MM.1S (cell line): Measurements from ENCODE around the gene SOD3.

Source experiments
- DNase-seq: peaks from one replicate; pipeline ENCODE4 v3.0.0-alpha.2; 2015
- H2AFZ ChIP-seq: fragments of 300-600 bp; sonication (generic); 2 replicates; pipeline ENCODE4 v1.6.0; 2016; ENCODE audit warnings: antibody characterized with exemption, low read length
- H3F3A ChIP-seq: fragments of 300-600 bp; sonication (generic); 2 replicates; pipeline ENCODE4 v1.6.1; 2016; ENCODE audit warnings: mild to moderate bottlenecking, antibody characterized with exemption, low read length, moderate library complexity, mixed read lengths; ENCODE audit not compliant: insufficient read depth
- H3K27ac ChIP-seq: fragments of 300-600 bp; sonication (generic); 2 replicates; pipeline ENCODE4 v1.5.1; 2016; ENCODE audit warnings: mild to moderate bottlenecking, low read length
- H3K27me3 ChIP-seq: fragments of 300-600 bp; sonication (generic); replicated peaks from 2 replicates; pipeline ENCODE4 v1.6.0; 2016; ENCODE audit warnings: low read length; ENCODE audit not compliant: insufficient read depth
- H3K36me3 ChIP-seq: fragments of 300-600 bp; sonication (generic); replicated peaks from 2 replicates; pipeline ENCODE4 v1.6.1; 2016; ENCODE audit warnings: mild to moderate bottlenecking, low read length, mixed read lengths; ENCODE audit not compliant: insufficient read depth
- H3K4me1 ChIP-seq: fragments of 300-600 bp; sonication (generic); 2 replicates; pipeline ENCODE4 v1.6.1; 2016; ENCODE audit warnings: low read length, mixed read lengths
- H3K4me2 ChIP-seq: fragments of 300-600 bp; sonication (generic); 2 replicates; pipeline ENCODE4 v1.6.0; 2016; ENCODE audit warnings: low read depth, low read length
- H3K4me3 ChIP-seq: fragments of 300-600 bp; sonication (generic); 2 replicates; pipeline ENCODE4 v1.5.1; 2016; ENCODE audit warnings: low read length, mixed read lengths
- H3K79me2 ChIP-seq: fragments of 300-600 bp; sonication (generic); 2 replicates; pipeline ENCODE4 v1.6.1; 2016; ENCODE audit warnings: mixed run types, low read length, mixed read lengths
- H3K9ac ChIP-seq: fragments of 300-600 bp; sonication (generic); 2 replicates; pipeline ENCODE4 v1.6.1; 2016; ENCODE audit warnings: low read length, mixed read lengths
- H3K9me2 ChIP-seq: fragments of 300-600 bp; sonication (generic); replicated peaks from 2 replicates; pipeline ENCODE4 v1.6.1; 2016; ENCODE audit warnings: mild to moderate bottlenecking, low read length, mixed read lengths; ENCODE audit not compliant: insufficient read depth
- H3K9me3 ChIP-seq: fragments of 300-600 bp; sonication (generic); replicated peaks from 2 replicates; pipeline ENCODE4 v1.6.1; 2016; ENCODE audit warnings: mild to moderate bottlenecking, low read length, mixed read lengths; ENCODE audit not compliant: insufficient read depth
- H4K20me1 ChIP-seq: fragments of 300-600 bp; sonication (generic); 2 replicates; pipeline ENCODE4 v1.6.1; 2016; ENCODE audit warnings: mild to moderate bottlenecking, low read length, moderate library complexity, mixed read lengths; ENCODE audit not compliant: insufficient read depth
- EZH2 ChIP-seq: fragments of 300-600 bp; sonication (generic); optimal IDR thresholded peaks from 2 replicates; pipeline ENCODE3; 2017; ENCODE audit warnings: low read depth, mild to moderate bottlenecking, antibody characterized with exemption, low read length, mixed read lengths
- EZH2phosphoT487 ChIP-seq: fragments of 300-600 bp; sonication (generic); IDR thresholded peaks from 2 replicates; pipeline ENCODE4 v1.6.1; 2018; ENCODE audit warnings: antibody characterized with exemption, low read length
- TF ChIP-seq, protein P1 (sequence below): fragments of 300-600 bp; sonication (generic); IDR thresholded peaks from 2 replicates; pipeline ENCODE4 v1.5.1; 2016; ENCODE audit warnings: antibody characterized with exemption, low read length, mixed read lengths

Gene SOD3

DNA sequence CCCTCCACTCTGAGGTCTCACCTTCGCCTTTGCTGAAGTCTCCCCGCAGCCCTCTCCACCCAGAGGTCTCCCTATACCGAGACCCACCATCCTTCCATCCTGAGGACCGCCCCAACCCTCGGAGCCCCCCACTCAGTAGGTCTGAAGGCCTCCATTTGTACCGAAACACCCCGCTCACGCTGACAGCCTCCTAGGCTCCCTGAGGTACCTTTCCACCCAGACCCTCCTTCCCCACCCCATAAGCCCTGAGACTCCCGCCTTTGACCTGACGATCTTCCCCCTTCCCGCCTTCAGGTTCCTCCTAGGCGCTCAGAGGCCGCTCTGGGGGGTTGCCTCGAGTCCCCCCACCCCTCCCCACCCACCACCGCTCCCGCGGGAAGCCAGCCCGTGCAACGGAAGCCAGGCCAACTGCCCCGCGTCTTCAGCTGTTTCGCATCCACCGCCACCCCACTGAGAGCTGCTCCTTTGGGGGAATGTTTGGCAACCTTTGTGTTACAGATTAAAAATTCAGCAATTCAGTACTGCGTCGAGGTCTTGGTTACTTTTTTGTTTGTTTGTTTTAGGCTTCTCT is 5.0 kb downstream of the SOD3 start:
- H3K27me3 ChIP-seq, result no peaks in the 10 kb centered on the region
- H3K79me2 ChIP-seq, result no peaks in the 10 kb centered on the region
- no peak for DNase-seq
- no peaks in the 10 kb centered on the region for H3K9me3 ChIP-seq
- H3K4me1 ChIP-seq, result 0 out of 2 replicates have a peak, but pooled peaks cover 1% of the 10 kb centered on the region
- no peaks in the 10 kb centered on the region for H3K9me2 ChIP-seq
- no peaks in the 10 kb centered on the region for H3F3A ChIP-seq
- TF ChIP-seq EZH2 (no peak), EZH2phosphoT487 (no peak)
- TF ChIP-seq, protein P1, sequence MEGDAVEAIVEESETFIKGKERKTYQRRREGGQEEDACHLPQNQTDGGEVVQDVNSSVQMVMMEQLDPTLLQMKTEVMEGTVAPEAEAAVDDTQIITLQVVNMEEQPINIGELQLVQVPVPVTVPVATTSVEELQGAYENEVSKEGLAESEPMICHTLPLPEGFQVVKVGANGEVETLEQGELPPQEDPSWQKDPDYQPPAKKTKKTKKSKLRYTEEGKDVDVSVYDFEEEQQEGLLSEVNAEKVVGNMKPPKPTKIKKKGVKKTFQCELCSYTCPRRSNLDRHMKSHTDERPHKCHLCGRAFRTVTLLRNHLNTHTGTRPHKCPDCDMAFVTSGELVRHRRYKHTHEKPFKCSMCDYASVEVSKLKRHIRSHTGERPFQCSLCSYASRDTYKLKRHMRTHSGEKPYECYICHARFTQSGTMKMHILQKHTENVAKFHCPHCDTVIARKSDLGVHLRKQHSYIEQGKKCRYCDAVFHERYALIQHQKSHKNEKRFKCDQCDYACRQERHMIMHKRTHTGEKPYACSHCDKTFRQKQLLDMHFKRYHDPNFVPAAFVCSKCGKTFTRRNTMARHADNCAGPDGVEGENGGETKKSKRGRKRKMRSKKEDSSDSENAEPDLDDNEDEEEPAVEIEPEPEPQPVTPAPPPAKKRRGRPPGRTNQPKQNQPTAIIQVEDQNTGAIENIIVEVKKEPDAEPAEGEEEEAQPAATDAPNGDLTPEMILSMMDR, result no peak
- H3K9ac ChIP-seq, result no peak overlapping the region
- H3K4me2 ChIP-seq, result no peak overlapping the region
- H4K20me1 ChIP-seq, result no peaks in the 10 kb centered on the region
- H2AFZ ChIP-seq, result no peak overlapping the region
- H3K4me3 ChIP-seq, result no peak overlapping the region
- H3K27ac ChIP-seq, result no peak overlapping the region
- H3K36me3 ChIP-seq, result no peaks in the 10 kb centered on the region

- no peaks in the 10 kb centered on the region for H3F3A ChIP-seq
- no peaks in the 10 kb centered on the region for H4K20me1 ChIP-seq
- H2AFZ ChIP-seq, result no peak overlapping the region
- no peaks in the 10 kb centered on the region for H3K36me3 ChIP-seq
- H3K4me3 ChIP-seq, result no peak overlapping the region
- no peak overlapping the region for H3K9ac ChIP-seq
- H3K4me2 ChIP-seq, result no peak overlapping the region
- H3K9me3 ChIP-seq, result no peaks in the 10 kb centered on the region
- TF ChIP-seq EZH2phosphoT487, result no peak
- TF ChIP-seq, protein P1, result no peak
- TF ChIP-seq EZH2, result no peak
- no peak overlapping the region for H3K27ac ChIP-seq
- 0 out of 2 replicates have a peak, but pooled peaks cover 8% of the 10 kb centered on the region for H3K4me1 ChIP-seq
- H3K9me2 ChIP-seq, result no peaks in the 10 kb centered on the region
- H3K27me3 ChIP-seq, result no peaks in the 10 kb centered on the region
- no peaks in the 10 kb centered on the region for H3K79me2 ChIP-seq
- no peak for DNase-seq
These were observed 5.9 kb downstream of the SOD3 start for GRCh38 chr4:24801136-24801855.

- no peaks in the 10 kb centered on the region for H3F3A ChIP-seq
- no peaks in the 10 kb centered on the region for H3K79me2 ChIP-seq
- peak overlapping the region; percentile 28; the same call in 1 of the 2 replicates for H3K27ac ChIP-seq
- H3K36me3 ChIP-seq, result no peaks in the 10 kb centered on the region
- H3K4me1 ChIP-seq, result 0 out of 2 replicates have a peak, but pooled peaks cover 8% of the 10 kb centered on the region
- no peak overlapping the region for H2AFZ ChIP-seq
- TF ChIP-seq, protein P1, result no peak
- TF ChIP-seq EZH2, result no peak
- H4K20me1 ChIP-seq, result no peaks in the 10 kb centered on the region
- H3K4me2 ChIP-seq, result peak overlapping the region; percentile 6
- H3K27me3 ChIP-seq, result no peaks in the 10 kb centered on the region
- DNase-seq, result peak; percentile 42
- no peak overlapping the region for H3K9ac ChIP-seq
- H3K4me3 ChIP-seq, result no peak overlapping the region
- no peaks in the 10 kb centered on the region for H3K9me2 ChIP-seq
- no peaks in the 10 kb centered on the region for H3K9me3 ChIP-seq
These were observed 7.3 kb downstream of the SOD3 start for GRCh38 chr4:24802648-24803047.
